Measurements from ENCODE around the gene JADE2. TPM values are rescaled to one million over a fixed set of nuclear protein-coding genes. Genes with fewer than 3 reads are reported as not detected.
"Not testable (repeated sequence)": the region's sequence is repeated elsewhere in the genome, so short reads cannot be mapped to it uniquely, and the experiment has no call there.

Gene JADE2
- total RNA-seq, 1 donor from 2014 or later, result 70.2 TPM

GRCh38 chr5:134552716-134553115 lies 27.2 kb downstream of the JADE2 start:
- Mint-ChIP-seq H3K36me3 (ENCODE audit: low read depth) (peaks cover 46% of the 10 kb centered on the region), H3K4me1 (ENCODE audit: low read depth) (peaks cover 46% of the 10 kb centered on the region), H3K27ac (peak overlapping the region; percentile 34)
- H3K4me3 Mint-ChIP-seq; H3K9me3 Mint-ChIP-seq; intact Hi-C loops (cut with micrococcal nuclease); DNase-seq (ENCODE audit: low spot score); H3K27me3 Mint-ChIP-seq (ENCODE audit: insufficient read depth): not testable (repeated sequence)

DNA sequence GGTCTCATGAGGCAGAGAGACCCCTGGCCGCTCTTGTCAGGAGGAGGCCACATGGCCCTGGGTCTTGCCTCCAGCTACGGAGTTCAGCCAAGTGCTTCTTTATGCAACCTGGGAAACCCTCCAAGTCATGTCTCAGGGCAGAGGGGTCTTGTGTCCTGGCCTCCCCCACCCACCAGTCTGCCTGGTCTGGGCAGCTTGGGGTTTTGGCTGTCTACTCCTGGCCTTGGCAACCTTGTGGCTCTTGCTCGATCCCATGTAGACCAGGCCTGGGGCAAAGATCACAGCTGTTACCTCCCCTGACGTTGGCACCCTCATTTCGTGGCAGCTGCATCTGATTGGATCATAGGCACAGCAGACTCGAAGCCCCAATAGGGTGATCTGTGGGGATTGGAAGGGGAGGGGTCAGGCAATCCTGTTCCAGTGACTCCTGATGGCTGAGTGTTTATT lies 28.4 kb downstream of the JADE2 start:
- Mint-ChIP-seq H3K4me3 (no peak overlapping the region), H3K4me1 (ENCODE audit: low read depth) (peaks cover 43% of the 10 kb centered on the region), H3K27me3 (ENCODE audit: insufficient read depth) (no peaks in the 10 kb centered on the region), H3K36me3 (ENCODE audit: low read depth) (peaks cover 47% of the 10 kb centered on the region), H3K27ac (peak overlapping the region; percentile 97), H3K9me3 (no peaks in the 10 kb centered on the region)
- no peak for DNase-seq (ENCODE audit: low spot score)
- intact Hi-C loops (cut with micrococcal nuclease), result no loop called here

DNA sequence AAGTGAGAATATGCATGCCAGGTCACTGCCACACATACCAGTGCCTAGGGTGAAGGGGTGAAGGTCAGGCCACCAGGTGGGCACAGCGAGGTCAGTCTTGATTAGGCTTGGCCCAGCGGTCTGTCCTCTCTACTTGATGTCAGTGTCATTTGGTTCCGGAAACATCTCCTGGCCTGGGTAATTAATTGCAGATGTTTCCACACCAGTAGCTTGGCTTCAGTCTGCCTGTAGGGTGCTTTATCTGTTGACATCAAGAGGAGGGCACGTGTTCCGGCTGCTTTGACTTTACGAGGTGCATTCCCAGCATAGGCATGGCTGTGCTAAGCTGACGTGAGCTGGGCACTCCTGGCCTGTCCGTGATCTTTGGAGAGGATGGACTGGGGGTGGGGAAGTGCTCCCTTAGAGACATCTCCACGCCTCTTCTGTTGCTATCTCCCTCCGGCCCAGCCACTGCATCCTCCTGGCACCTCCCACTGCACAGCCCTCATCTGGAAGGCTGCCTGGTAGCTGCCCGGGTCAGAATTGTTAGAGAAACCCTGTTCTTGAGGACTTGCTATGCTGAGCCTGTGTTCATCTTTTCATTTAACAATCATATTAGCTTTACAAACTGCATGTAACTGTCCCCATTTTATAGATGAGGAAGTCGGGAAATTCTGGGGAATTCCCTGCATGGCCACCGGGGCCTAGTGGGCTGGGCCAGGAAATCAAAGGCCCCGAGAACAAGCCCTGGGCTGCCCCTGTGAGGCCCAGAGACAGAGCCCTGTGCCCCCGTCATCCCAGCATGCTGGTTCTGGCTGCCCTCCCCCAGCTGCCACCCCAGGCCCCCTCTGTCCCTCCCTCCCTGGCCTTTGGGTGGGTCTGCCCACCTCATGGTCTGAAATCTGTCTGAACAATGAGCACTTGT lies 29.1 kb downstream of the JADE2 start:
- peak overlapping the region; percentile 97 for H3K27ac Mint-ChIP-seq
- peak overlapping the region; percentile 76 for H3K4me3 Mint-ChIP-seq
- no peaks in the 10 kb centered on the region for H3K27me3 Mint-ChIP-seq (ENCODE audit: insufficient read depth)
- H3K9me3 Mint-ChIP-seq, result no peaks in the 10 kb centered on the region
- H3K4me1 Mint-ChIP-seq (ENCODE audit: low read depth), result peaks cover 40% of the 10 kb centered on the region
- intact Hi-C loops (cut with micrococcal nuclease), result loop anchor here (1.0 kb wide), 1 partner anchor 10 kb away; no protein-coding TSS in a partner anchor
- peaks cover 45% of the 10 kb centered on the region for H3K36me3 Mint-ChIP-seq (ENCODE audit: low read depth)
- no peak for DNase-seq (ENCODE audit: low spot score)

- intact Hi-C loops (cut with micrococcal nuclease), result loop anchor here (1.0 kb wide), 1 partner anchor 11 kb away; no protein-coding TSS in a partner anchor
- Mint-ChIP-seq H3K27ac (peak overlapping the region; percentile 97), H3K36me3 (ENCODE audit: low read depth) (peaks cover 48% of the 10 kb centered on the region), H3K9me3 (no peaks in the 10 kb centered on the region), H3K4me1 (ENCODE audit: low read depth) (peaks cover 36% of the 10 kb centered on the region), H3K4me3 (peak overlapping the region; percentile 76), H3K27me3 (ENCODE audit: insufficient read depth) (no peaks in the 10 kb centered on the region)
- no peak for DNase-seq (ENCODE audit: low spot score)
Observed at GRCh38 chr5:134555223-134555889, 29.9 kb downstream of the JADE2 start.

DNA sequence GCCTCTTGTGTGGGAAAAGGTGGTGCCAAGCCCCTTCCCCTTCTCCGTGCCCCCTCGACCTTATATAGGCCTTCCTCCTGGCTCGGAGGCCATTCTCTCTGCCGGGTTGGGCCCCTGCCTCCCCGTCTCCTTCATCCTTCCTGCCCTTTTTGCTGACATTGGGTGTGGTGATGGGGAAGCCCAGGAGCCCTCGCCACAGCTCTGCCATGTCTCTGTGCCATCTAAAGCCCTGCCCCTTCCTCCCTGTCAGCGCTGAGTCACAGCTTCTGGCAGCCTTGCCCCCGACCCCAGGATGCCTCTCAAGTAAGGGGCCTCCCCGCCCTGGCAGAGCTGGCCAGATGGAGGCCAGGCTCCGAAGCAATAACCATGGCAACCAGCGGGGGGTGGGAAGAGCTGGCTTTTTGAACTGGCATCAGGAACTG lies 30.4 kb downstream of the JADE2 start:
- H3K27ac Mint-ChIP-seq, result peak overlapping the region; percentile 97
- peaks cover 47% of the 10 kb centered on the region for H3K36me3 Mint-ChIP-seq (ENCODE audit: low read depth)
- intact Hi-C loops (cut with micrococcal nuclease), result loop anchor here (1.0 kb wide), 4 partner anchors 12 to 185 kb away; partner anchors contain the start of gene UBE2B
- no peaks in the 10 kb centered on the region for H3K9me3 Mint-ChIP-seq
- peak overlapping the region; percentile 76 for H3K4me3 Mint-ChIP-seq
- DNase-seq (ENCODE audit: low spot score), result peak; percentile 68
- no peaks in the 10 kb centered on the region for H3K27me3 Mint-ChIP-seq (ENCODE audit: insufficient read depth)
- peaks cover 33% of the 10 kb centered on the region for H3K4me1 Mint-ChIP-seq (ENCODE audit: low read depth)

- H3K9me3 Mint-ChIP-seq; DNase-seq (ENCODE audit: low spot score); H3K27me3 Mint-ChIP-seq (ENCODE audit: insufficient read depth): not testable (repeated sequence)
- Mint-ChIP-seq H3K4me1 (ENCODE audit: low read depth) (peaks cover 33% of the 10 kb centered on the region), H3K36me3 (ENCODE audit: low read depth) (peaks cover 49% of the 10 kb centered on the region), H3K4me3 (peak overlapping the region; percentile 12), H3K27ac (peak overlapping the region; percentile 86)
- intact Hi-C loops (cut with micrococcal nuclease), result loop anchor here (1.0 kb wide), 3 partner anchors 21 to 185 kb away; partner anchors contain the start of gene UBE2B
Observed at GRCh38 chr5:134556588-134556987, 31.1 kb downstream of the JADE2 start.

- H3K4me3 Mint-ChIP-seq, result peak overlapping the region; percentile 12
- H3K4me1 Mint-ChIP-seq (ENCODE audit: low read depth), result peaks cover 33% of the 10 kb centered on the region
- intact Hi-C loops (cut with micrococcal nuclease), result loop anchor here (1.0 kb wide), 3 partner anchors 20 to 186 kb away; partner anchors contain the start of gene UBE2B
- no peaks in the 10 kb centered on the region for H3K27me3 Mint-ChIP-seq (ENCODE audit: insufficient read depth)
- no peaks in the 10 kb centered on the region for H3K9me3 Mint-ChIP-seq
- H3K27ac Mint-ChIP-seq, result peak overlapping the region; percentile 86
- no peak for DNase-seq (ENCODE audit: low spot score)
- H3K36me3 Mint-ChIP-seq (ENCODE audit: low read depth), result peaks cover 49% of the 10 kb centered on the region
Observed at GRCh38 chr5:134556994-134557393, 31.5 kb downstream of the JADE2 start.

- no peak for DNase-seq (ENCODE audit: low spot score)
- H3K4me3 Mint-ChIP-seq, result no peak overlapping the region
- no peaks in the 10 kb centered on the region for H3K27me3 Mint-ChIP-seq (ENCODE audit: insufficient read depth)
- H3K36me3 Mint-ChIP-seq (ENCODE audit: low read depth), result peaks cover 60% of the 10 kb centered on the region
- peaks cover 24% of the 10 kb centered on the region for H3K4me1 Mint-ChIP-seq (ENCODE audit: low read depth)
- intact Hi-C loops (cut with micrococcal nuclease), result no loop called here
- no peak overlapping the region for H3K27ac Mint-ChIP-seq
- no peaks in the 10 kb centered on the region for H3K9me3 Mint-ChIP-seq
Observed at GRCh38 chr5:134559672-134560071, 34.2 kb downstream of the JADE2 start.

DNA sequence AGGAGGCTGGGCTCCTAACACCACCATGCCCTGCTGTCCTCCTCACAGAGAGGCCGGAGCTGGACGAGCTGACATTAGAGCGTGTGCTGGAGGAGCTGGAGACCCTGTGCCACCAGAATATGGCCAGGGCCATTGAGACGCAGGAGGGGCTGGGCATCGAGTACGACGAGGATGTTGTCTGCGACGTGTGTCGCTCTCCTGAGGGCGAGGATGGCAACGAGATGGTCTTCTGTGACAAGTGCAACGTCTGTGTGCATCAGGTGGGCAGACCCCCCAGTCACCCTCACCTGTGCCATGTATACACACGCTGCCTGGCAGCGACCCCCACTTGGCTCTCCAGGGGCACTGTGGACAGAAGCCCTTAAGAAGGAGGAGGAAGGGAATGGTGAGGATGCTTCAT lies 35.2 kb downstream of the JADE2 start:
- intact Hi-C loops (cut with micrococcal nuclease), result no loop called here
- no peak for DNase-seq (ENCODE audit: low spot score)
- H3K36me3 Mint-ChIP-seq (ENCODE audit: low read depth), result peaks cover 55% of the 10 kb centered on the region
- no peak overlapping the region for H3K4me3 Mint-ChIP-seq
- no peak overlapping the region for H3K27ac Mint-ChIP-seq
- H3K9me3 Mint-ChIP-seq, result no peaks in the 10 kb centered on the region
- no peaks in the 10 kb centered on the region for H3K27me3 Mint-ChIP-seq (ENCODE audit: insufficient read depth)
- H3K4me1 Mint-ChIP-seq (ENCODE audit: low read depth), result peaks cover 14% of the 10 kb centered on the region

- peaks cover 49% of the 10 kb centered on the region for H3K36me3 Mint-ChIP-seq (ENCODE audit: low read depth)
- intact Hi-C loops (cut with micrococcal nuclease), result no loop called here
- DNase-seq (ENCODE audit: low spot score), result no peak
- H3K9me3 Mint-ChIP-seq, result no peaks in the 10 kb centered on the region
- H3K4me3 Mint-ChIP-seq, result no peak overlapping the region
- no peak overlapping the region for H3K27ac Mint-ChIP-seq
- peaks cover 2% of the 10 kb centered on the region for H3K4me1 Mint-ChIP-seq (ENCODE audit: low read depth)
- no peaks in the 10 kb centered on the region for H3K27me3 Mint-ChIP-seq (ENCODE audit: insufficient read depth)
Observed at GRCh38 chr5:134561871-134562296, 36.4 kb downstream of the JADE2 start.

DNA sequence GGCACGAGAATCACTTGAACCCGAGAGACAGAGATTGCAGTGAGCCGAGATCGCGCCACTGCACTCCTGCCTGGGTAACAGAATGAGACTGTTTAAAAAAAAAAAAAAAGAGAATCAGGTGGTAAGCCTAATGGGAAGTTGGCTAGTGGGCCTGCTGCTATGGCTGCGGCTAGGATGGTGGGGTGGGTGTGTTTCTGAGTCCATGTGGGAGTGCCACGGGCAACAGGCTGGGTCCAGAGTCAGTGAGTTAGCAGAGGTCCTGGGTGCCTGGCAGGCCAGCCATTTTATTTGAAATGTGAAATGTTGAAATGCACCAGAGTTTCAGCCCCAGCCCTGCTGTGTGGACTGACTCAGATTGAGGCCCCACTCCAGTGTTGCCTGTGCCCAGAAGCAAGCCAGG lies 37.8 kb downstream of the JADE2 start:
- no peak overlapping the region for H3K27ac Mint-ChIP-seq
- H3K4me3 Mint-ChIP-seq, result no peak overlapping the region

DNA sequence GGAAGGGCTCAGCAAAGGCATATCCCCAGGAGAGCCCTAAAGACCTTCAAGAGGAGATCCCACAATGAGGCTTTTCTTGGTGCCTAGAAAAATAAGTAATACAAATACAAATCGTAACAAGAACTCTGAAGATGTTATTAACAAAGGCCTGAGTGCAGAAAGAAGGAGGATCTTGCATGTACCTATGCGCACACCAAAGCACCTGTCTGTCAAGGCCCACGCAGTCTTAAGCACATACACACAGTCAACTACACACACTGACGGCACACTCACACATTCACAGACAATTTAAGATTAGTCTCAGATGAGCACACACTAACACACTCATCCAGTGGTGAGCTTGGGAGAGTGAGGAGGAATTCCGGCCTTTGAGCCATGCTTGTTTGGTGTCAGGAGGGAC lies 38.5 kb downstream of the JADE2 start:
- no peak for DNase-seq (ENCODE audit: low spot score)
- Mint-ChIP-seq H3K27me3 (ENCODE audit: insufficient read depth) (no peaks in the 10 kb centered on the region), H3K27ac (no peak overlapping the region), H3K4me1 (ENCODE audit: low read depth) (peaks cover 14% of the 10 kb centered on the region), H3K9me3 (no peaks in the 10 kb centered on the region), H3K4me3 (no peak overlapping the region), H3K36me3 (ENCODE audit: low read depth) (peaks cover 50% of the 10 kb centered on the region)
- intact Hi-C loops (cut with micrococcal nuclease), result no loop called here

More for the DNA sequence above, 37.8 kb downstream of the JADE2 start:
- Mint-ChIP-seq H3K9me3 (no peaks in the 10 kb centered on the region), H3K36me3 (ENCODE audit: low read depth) (peaks cover 52% of the 10 kb centered on the region), H3K4me1 (ENCODE audit: low read depth) (peaks cover 8% of the 10 kb centered on the region), H3K27me3 (ENCODE audit: insufficient read depth) (no peaks in the 10 kb centered on the region)
- DNase-seq (ENCODE audit: low spot score), result no peak
- intact Hi-C loops (cut with micrococcal nuclease), result no loop called here

GRCh38 chr5:134564396-134564795 lies 38.9 kb downstream of the JADE2 start:
- H3K4me1 Mint-ChIP-seq (ENCODE audit: low read depth), result peaks cover 16% of the 10 kb centered on the region
- no peaks in the 10 kb centered on the region for H3K9me3 Mint-ChIP-seq
- H3K36me3 Mint-ChIP-seq (ENCODE audit: low read depth), result peaks cover 50% of the 10 kb centered on the region
- H3K27ac Mint-ChIP-seq, result no peak overlapping the region
- intact Hi-C loops (cut with micrococcal nuclease), result no loop called here
- H3K27me3 Mint-ChIP-seq (ENCODE audit: insufficient read depth), result no peaks in the 10 kb centered on the region
- DNase-seq (ENCODE audit: low spot score), result no peak
- H3K4me3 Mint-ChIP-seq, result no peak overlapping the region

Data from activated T-helper 1 cell treated with anti-CD3 and anti-CD28 coated beads, Interleukin-12 subunit alpha, Interleukin-12 subunit beta, Interleukin-2, Interleukin-4 antibody, amounts not matched to agents 30 ng/mL and 10 ng/mL and 1 ng/mL, durations not matched to agents 14 hours and 24 hours and 36 hours (primary cell).